ENCODE data around the gene PMEPA1. TPM values are rescaled to one million over a fixed set of nuclear protein-coding genes. Genes with fewer than 3 reads are reported as not detected.

PMEPA1 gene
- total and polyA plus RNA-seq, 10 of the 15 experiments (the other 5 are each of a cell fraction or from before 2014, with no cell fraction given) = 0.02 to 0.10 (median 0.04) TPM; not detected in 3

DNA sequence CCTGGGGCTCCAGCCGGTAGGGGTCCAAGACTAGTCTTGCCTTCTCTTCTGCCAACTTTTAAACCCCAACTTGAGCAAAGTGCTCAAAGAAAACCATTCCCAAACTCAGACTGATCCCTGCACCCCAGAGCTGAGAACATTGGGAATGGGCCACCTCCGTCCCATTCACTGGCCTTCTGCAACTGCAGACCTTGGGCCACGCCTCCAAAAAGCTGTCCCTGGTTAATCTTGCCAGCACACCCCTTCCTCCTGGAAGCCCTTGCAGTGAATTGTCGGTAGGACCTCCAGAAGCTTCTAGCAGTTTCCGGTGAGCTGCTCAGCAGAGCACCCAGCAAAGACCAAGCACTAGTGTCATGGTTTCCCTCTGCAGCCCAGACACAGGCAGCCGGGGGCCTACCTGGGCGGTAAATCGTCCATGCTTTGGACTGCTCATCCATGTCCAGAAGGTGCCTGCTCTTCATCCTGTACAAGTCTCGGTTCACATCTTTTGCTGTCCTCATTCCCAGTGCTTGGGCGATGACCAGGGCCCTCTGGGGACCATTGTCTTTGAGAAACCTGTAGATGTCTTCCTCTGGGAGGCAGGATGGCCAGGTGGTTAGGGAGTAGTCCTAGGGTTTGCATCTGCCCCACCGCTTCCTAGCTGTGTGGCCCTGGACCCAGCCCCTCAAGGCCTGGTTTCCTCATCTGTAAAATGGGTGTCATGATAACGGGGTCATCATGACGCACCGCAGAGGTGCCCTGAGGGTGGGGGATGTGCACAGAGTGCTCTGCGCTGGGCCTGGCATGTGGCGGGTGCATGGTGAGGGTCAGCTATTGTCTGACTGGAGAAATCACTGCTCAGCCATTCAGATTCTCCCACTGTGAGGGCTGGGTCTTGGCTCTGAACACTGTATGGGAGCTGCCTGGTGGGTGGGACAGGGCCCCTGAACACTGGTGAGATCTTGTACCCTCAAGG, 95.0 kb downstream of the PMEPA1 start:
- H3K79me2 ChIP-seq (ENCODE audit: control insufficient read depth, insufficient read depth, low read length) = no peaks in the 10 kb centered on the region
- WGBS (ENCODE audit: insufficient coverage, insufficient replicate concordance, low lambda C conversion rate, missing lambda C conversion rate) = 71% methylated on average over 16 of the region's 16 CpGs
- ChIA-PET RAD21 (ENCODE audit: unreplicated experiment) (interaction anchor here (1.3 kb wide), 1 partner anchor 8 kb away, joined by 3 read pairs; no protein-coding TSS in a partner anchor), POLR2A (no interaction called here), CTCF (no interaction called here), SMC1A (ENCODE audit: uncharacterized antibody, unreplicated experiment) (no interaction called here)
- FAIRE-seq (no peak), DNase-seq (ENCODE audit: low read depth, low spot score) (no peak), ATAC-seq (no peak)
- BruUV-seq (replicated peaks) = no TSS peak
- peaks cover 21% of the 10 kb centered on the region for H3K4me1 ChIP-seq (ENCODE audit: control insufficient read depth, insufficient read depth, low read length)
- no peak overlapping the region for H3K9ac ChIP-seq (ENCODE audit: control insufficient read depth, insufficient read depth, low read length)
- H3K4me3 ChIP-seq = no peak overlapping the region
- H3K36me3 ChIP-seq (ENCODE audit: control insufficient read depth in 2 of 2, insufficient read depth in 2 of 2, low read length in 1 of 2) = no peaks in the 10 kb centered on the region; a peak in 1 of 4 replicates
- H4K20me1 ChIP-seq (ENCODE audit: control insufficient read depth, insufficient read depth) = no peaks in the 10 kb centered on the region
- no peak overlapping the region for H3K27ac ChIP-seq (ENCODE audit: control insufficient read depth, insufficient read depth)
- H3K9me3 ChIP-seq (replicated peaks; ENCODE audit: control insufficient read depth, insufficient read depth, low read length) = no peaks in the 10 kb centered on the region
- no peak for TF ChIP-seq JUND (IDR thresholded peaks at IDR 0.05; ENCODE audit: low read depth, low read length)
- intact Hi-C loops (cut with micrococcal nuclease; ENCODE audit: unreplicated experiment) = loop anchor here (5.0 kb wide), 1 partner anchor 217 kb away; no protein-coding TSS in a partner anchor
- peaks cover 0 to 2% of the 10 kb centered on the region in 2 experiments; a peak in 1 of 4 replicates for H3K27me3 ChIP-seq (replicated peaks in 1 of 2; ENCODE audit: control insufficient read depth in 2 of 2, insufficient read depth in 2 of 2, low read length in 1 of 2)
- no peak overlapping the region for H2AFZ ChIP-seq (ENCODE audit: control insufficient read depth, low read depth, low read length)
- no peak overlapping the region for H3K4me2 ChIP-seq (ENCODE audit: control insufficient read depth, insufficient read depth)
- in situ Hi-C loops (cut with MboI) = loop anchor here (10.0 kb wide), 2 partner anchors 780 to 840 kb away; no protein-coding TSS in a partner anchor

DNA sequence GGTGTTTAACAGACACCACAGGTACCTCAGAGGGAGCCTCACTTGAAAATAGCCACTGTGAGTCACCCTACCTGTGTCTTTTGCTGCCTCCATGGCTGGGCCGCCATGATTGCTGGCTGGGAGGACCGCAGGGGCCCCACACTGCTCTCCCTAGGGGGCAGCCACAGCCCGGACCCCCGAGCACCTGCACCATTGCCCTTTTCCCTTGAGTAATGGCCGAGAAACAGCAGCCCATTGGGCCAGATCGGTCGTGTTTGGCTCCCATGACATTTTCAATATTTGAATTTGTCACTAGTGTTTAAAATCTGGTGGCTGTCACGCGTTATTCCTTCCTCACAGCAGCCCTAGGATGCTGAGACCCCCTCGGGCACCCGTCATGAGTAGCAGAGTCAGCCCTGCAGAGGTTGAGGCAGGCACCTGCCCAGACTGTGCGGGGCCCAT, 96.3 kb downstream of the PMEPA1 start:
- H3K4me2 ChIP-seq (ENCODE audit: control insufficient read depth, insufficient read depth) = no peak overlapping the region
- ATAC-seq (no peak), FAIRE-seq (no peak), DNase-seq (ENCODE audit: low read depth, low spot score) (no peak)
- ChIA-PET CTCF (interaction anchor here (0.5 kb wide), 1 partner anchor 110 kb away, joined by 5 read pairs; no protein-coding TSS in a partner anchor), SMC1A (ENCODE audit: uncharacterized antibody, unreplicated experiment) (no interaction called here), RAD21 (ENCODE audit: unreplicated experiment) (no interaction called here), POLR2A (no interaction called here)
- no peak overlapping the region for H3K27ac ChIP-seq (ENCODE audit: control insufficient read depth, insufficient read depth)
- H3K4me1 ChIP-seq (ENCODE audit: control insufficient read depth, insufficient read depth, low read length) = peaks cover 9% of the 10 kb centered on the region
- H3K9me3 ChIP-seq (replicated peaks; ENCODE audit: control insufficient read depth, insufficient read depth, low read length) = no peaks in the 10 kb centered on the region
- TF ChIP-seq CREM (IDR thresholded peaks at IDR 0.05; ENCODE audit: low read depth) (no peak), YY1 (IDR thresholded peaks at IDR 0.05; ENCODE audit: low read depth, low read length) (no peak), EGR1 (IDR thresholded peaks at IDR 0.05; ENCODE audit: borderline replicate concordance in 1 of 2, low read depth in 2 of 2, low read length in 2 of 2) (no peak), POLR2A (IDR thresholded peaks at IDR 0.05; ENCODE audit: low read depth, low read length) (no peak)
- TF ChIP-seq, protein P1, sequence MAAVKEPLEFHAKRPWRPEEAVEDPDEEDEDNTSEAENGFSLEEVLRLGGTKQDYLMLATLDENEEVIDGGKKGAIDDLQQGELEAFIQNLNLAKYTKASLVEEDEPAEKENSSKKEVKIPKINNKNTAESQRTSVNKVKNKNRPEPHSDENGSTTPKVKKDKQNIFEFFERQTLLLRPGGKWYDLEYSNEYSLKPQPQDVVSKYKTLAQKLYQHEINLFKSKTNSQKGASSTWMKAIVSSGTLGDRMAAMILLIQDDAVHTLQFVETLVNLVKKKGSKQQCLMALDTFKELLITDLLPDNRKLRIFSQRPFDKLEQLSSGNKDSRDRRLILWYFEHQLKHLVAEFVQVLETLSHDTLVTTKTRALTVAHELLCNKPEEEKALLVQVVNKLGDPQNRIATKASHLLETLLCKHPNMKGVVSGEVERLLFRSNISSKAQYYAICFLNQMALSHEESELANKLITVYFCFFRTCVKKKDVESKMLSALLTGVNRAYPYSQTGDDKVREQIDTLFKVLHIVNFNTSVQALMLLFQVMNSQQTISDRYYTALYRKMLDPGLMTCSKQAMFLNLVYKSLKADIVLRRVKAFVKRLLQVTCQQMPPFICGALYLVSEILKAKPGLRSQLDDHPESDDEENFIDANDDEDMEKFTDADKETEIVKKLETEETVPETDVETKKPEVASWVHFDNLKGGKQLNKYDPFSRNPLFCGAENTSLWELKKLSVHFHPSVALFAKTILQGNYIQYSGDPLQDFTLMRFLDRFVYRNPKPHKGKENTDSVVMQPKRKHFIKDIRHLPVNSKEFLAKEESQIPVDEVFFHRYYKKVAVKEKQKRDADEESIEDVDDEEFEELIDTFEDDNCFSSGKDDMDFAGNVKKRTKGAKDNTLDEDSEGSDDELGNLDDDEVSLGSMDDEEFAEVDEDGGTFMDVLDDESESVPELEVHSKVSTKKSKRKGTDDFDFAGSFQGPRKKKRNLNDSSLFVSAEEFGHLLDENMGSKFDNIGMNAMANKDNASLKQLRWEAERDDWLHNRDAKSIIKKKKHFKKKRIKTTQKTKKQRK (IDR thresholded peaks at IDR 0.05; ENCODE audit: low read depth, low read length) = no peak
- TF ChIP-seq, protein P2, sequence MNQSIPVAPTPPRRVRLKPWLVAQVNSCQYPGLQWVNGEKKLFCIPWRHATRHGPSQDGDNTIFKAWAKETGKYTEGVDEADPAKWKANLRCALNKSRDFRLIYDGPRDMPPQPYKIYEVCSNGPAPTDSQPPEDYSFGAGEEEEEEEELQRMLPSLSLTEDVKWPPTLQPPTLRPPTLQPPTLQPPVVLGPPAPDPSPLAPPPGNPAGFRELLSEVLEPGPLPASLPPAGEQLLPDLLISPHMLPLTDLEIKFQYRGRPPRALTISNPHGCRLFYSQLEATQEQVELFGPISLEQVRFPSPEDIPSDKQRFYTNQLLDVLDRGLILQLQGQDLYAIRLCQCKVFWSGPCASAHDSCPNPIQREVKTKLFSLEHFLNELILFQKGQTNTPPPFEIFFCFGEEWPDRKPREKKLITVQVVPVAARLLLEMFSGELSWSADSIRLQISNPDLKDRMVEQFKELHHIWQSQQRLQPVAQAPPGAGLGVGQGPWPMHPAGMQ (IDR thresholded peaks at IDR 0.05; ENCODE audit: borderline replicate concordance) = no peak
- no TSS peak for BruUV-seq (replicated peaks)
- H3K4me3 ChIP-seq = no peak overlapping the region
- WGBS (ENCODE audit: insufficient coverage, insufficient replicate concordance, low lambda C conversion rate, missing lambda C conversion rate) = 34% methylated on average over 12 of the region's 12 CpGs
- peaks cover 0 to 2% of the 10 kb centered on the region in 2 experiments; a peak in 1 of 4 replicates for H3K27me3 ChIP-seq (replicated peaks in 1 of 2; ENCODE audit: control insufficient read depth in 2 of 2, insufficient read depth in 2 of 2, low read length in 1 of 2)
- no peaks in the 10 kb centered on the region; a peak in 1 of 4 replicates for H3K36me3 ChIP-seq (ENCODE audit: control insufficient read depth in 2 of 2, insufficient read depth in 2 of 2, low read length in 1 of 2)
- intact Hi-C loops (cut with micrococcal nuclease; ENCODE audit: unreplicated experiment) = no loop called here
- no peaks in the 10 kb centered on the region for H3K79me2 ChIP-seq (ENCODE audit: control insufficient read depth, insufficient read depth, low read length)
- in situ Hi-C loops (cut with MboI) = loop anchor here (10.0 kb wide), 2 partner anchors 781 to 841 kb away; no protein-coding TSS in a partner anchor
- no peak overlapping the region for H3K9ac ChIP-seq (ENCODE audit: control insufficient read depth, insufficient read depth, low read length)
- no peak overlapping the region for H2AFZ ChIP-seq (ENCODE audit: control insufficient read depth, low read depth, low read length)
- H4K20me1 ChIP-seq (ENCODE audit: control insufficient read depth, insufficient read depth) = no peaks in the 10 kb centered on the region
